GM12878 (cell line): ENCODE results near the gene AZGP1. TPM values are rescaled to one million over a fixed set of nuclear protein-coding genes. Genes with fewer than 3 reads are reported as not detected.

ENCODE experiments used
- ATAC-seq: fragments of 200-7000 bp; cut with Tn5 transposase; 3 replicates; pipeline ENCODE4 v1.9.1; 2020; ENCODE audit warnings: mild to moderate bottlenecking, moderate library complexity
- BruUV-seq: library from RNA; stranded (reverse); fragments of 400-500 nt; replicated peaks from 2 replicates; lab custom pipeline; 2021; lab: Mats Ljungman, UMichigan
- CTCF ChIA-PET: fragments of 300-600 bp; sonication (Branson Sonifier 250); formaldehyde crosslinking; extraction: SDS; loops from one replicate; lab custom pipeline; 2021; ENCODE audit warnings: inconsistent platforms; lab: Yijun Ruan, JAX
- POLR2A ChIA-PET: fragments of 350-600 bp; formaldehyde crosslinking; extraction: SDS; loops from one replicate; lab custom pipeline; 2021; ENCODE audit warnings: inconsistent platforms; lab: Charles Lee
- RAD21 ChIA-PET: fragments of 300-600 bp; sonication (Branson Sonifier 250); formaldehyde crosslinking; loops from one replicate; lab custom pipeline; 2023; ENCODE audit warnings: antibody characterized with exemption; ENCODE audit not compliant: unreplicated experiment; lab: Charles Lee
- SMC1A ChIA-PET: fragments of 300-600 bp; sonication (Branson Sonifier 250); formaldehyde crosslinking; loops from one replicate; lab custom pipeline; 2023; ENCODE audit not compliant: unreplicated experiment, uncharacterized antibody; lab: Charles Lee
- DNase-seq: peaks from one replicate; pipeline ENCODE4 v3.0.0-alpha.2; 2011; ENCODE audit warnings: low read depth, low spot score
- FAIRE-seq: peaks from 3 replicates; lab custom pipeline; 2011; peaks lifted over from hg19 to GRCh38; lab: Jason Lieb, UNC
- H2AFZ ChIP-seq: 2 replicates; pipeline ENCODE4 v1.6.0; 2011; ENCODE audit warnings: low read depth, low read length, control low read depth; ENCODE audit not compliant: control insufficient read depth
- H3K27ac ChIP-seq: 2 replicates; pipeline ENCODE4 v1.5.1; 2011; ENCODE audit warnings: control low read depth; ENCODE audit not compliant: control insufficient read depth, insufficient read depth
- H3K27me3 ChIP-seq, 2 experiments: replicated peaks in 1 of 2; 2 replicates each; pipeline versions ENCODE4 v1.6.0 to v1.6.1; 2011; ENCODE audit warnings: low read length in 1 of 2; ENCODE audit not compliant: control insufficient read depth in 2 of 2, insufficient read depth in 2 of 2
- H3K36me3 ChIP-seq, 2 experiments: 2 replicates each; pipeline ENCODE4 v1.5.1; 2011; ENCODE audit warnings: low read length in 1 of 2; ENCODE audit not compliant: control insufficient read depth in 2 of 2, insufficient read depth in 2 of 2
- H3K4me1 ChIP-seq: 2 replicates; pipeline ENCODE4 v1.6.1; 2011; ENCODE audit warnings: mild to moderate bottlenecking, low read length, moderate library complexity, mixed read lengths; ENCODE audit not compliant: control insufficient read depth, insufficient read depth
- H3K4me2 ChIP-seq: 2 replicates; pipeline ENCODE4 v1.6.0; 2011; ENCODE audit warnings: control low read depth; ENCODE audit not compliant: control insufficient read depth, insufficient read depth
- H3K4me3 ChIP-seq: fragments of 200-600 bp; sonication (generic); 2 replicates; pipeline ENCODE4 v1.5.1; 2016
- H3K79me2 ChIP-seq: 2 replicates; pipeline ENCODE4 v1.6.0; 2011; ENCODE audit warnings: low read length; ENCODE audit not compliant: control insufficient read depth, insufficient read depth
- H3K9ac ChIP-seq: 2 replicates; pipeline ENCODE4 v1.8.0; 2011; ENCODE audit warnings: low read length, control low read depth, mixed read lengths; ENCODE audit not compliant: control insufficient read depth, insufficient read depth
- H3K9me3 ChIP-seq: replicated peaks from 3 replicates; pipeline ENCODE4 v1.5.1; 2011; ENCODE audit warnings: mild to moderate bottlenecking, low read length; ENCODE audit not compliant: control insufficient read depth, insufficient read depth
- H4K20me1 ChIP-seq: 2 replicates; pipeline ENCODE4 v1.6.0; 2011; ENCODE audit not compliant: control insufficient read depth, insufficient read depth
- ATF2 ChIP-seq: IDR thresholded peaks from 2 replicates; pipeline ENCODE4 v1.6.1; 2012; ENCODE audit warnings: low read length, inconsistent platforms
- NR2C2 ChIP-seq: IDR thresholded peaks from 2 replicates; pipeline ENCODE4 v1.6.1; 2011; ENCODE audit warnings: borderline replicate concordance, low read depth; ENCODE audit not compliant: control insufficient read depth, insufficient read length
- RELA ChIP-seq: fragments of 450-650 bp; IDR thresholded peaks from 2 replicates; pipeline ENCODE4 v1.8.0; 2014; ENCODE audit warnings: borderline replicate concordance; ENCODE audit not compliant: partially characterized antibody
- RUNX3 ChIP-seq: IDR thresholded peaks from 2 replicates; pipeline ENCODE4 v1.6.1; 2012; ENCODE audit warnings: low read length, inconsistent platforms
- TAF1 ChIP-seq: IDR thresholded peaks from 2 replicates; pipeline ENCODE4 v1.6.1; 2011; ENCODE audit warnings: mild to moderate bottlenecking, low read depth, low read length, borderline replicate concordance
- WGBS: methylation state at CpG from one replicate; pipeline ENCODE4 v1.1.6; 2016; ENCODE audit warnings: low lambda C conversion rate; ENCODE audit not compliant: insufficient replicate concordance, insufficient coverage; ENCODE audit errors: missing lambda C conversion rate; 5-methylcytosine and 5-hydroxymethylcytosine counted together
- in situ Hi-C: fragments of 300-500 bp; cut with MboI; formaldehyde crosslinking; loops from 9 replicates; pipeline ENCODE4 v1.14.3; 2018; ENCODE audit warnings: mixed read lengths
- intact Hi-C: fragments of 100-400 bp; cut with micrococcal nuclease; formaldehyde crosslinking; loops from one replicate; pipeline ENCODE4 v1.14.2; 2022; ENCODE audit not compliant: unreplicated experiment
- polyA plus RNA-seq, 11 experiments: library from polyadenylated mRNA; depleted of rRNA in 4 of 11; unstranded in 6 of 11; stranded (reverse) in 5 of 11; fragments of >200 nt; fragmentation: Nextera tagmentation in 4 of 11; fragmentation: Illumina TruSeq in 1 of 11; extraction: Ambion mirVana in 4 of 11; extraction: Trizol in 1 of 11; gene quantifications; 1 replicate in 1 of 11; 2 replicates in 10 of 11; pipeline versions ENCODE4 v1.2.1 to v1.2.3, GENCODE V29; 2011 to 2016; ENCODE audit warnings: inconsistent platforms in 2 of 11, missing spikeins in 2 of 11, low read depth in 1 of 11
- total RNA-seq, 4 experiments: library from RNA; depleted of rRNA in 3 of 4; stranded (reverse); fragments of >200 nt in 3 of 4; fragmentation: Illumina TruSeq in 1 of 4; extraction: Trizol in 1 of 4; gene quantifications; 2 replicates each; pipeline versions ENCODE4 v1.2.1 to v1.2.3, GENCODE V29; 2013 to 2021
- TF ChIP-seq, protein P1 (sequence below): IDR thresholded peaks from 2 replicates; pipeline ENCODE4 v1.6.1; 2011; ENCODE audit warnings: low read depth, low read length, improper control_type of control experiment, borderline replicate concordance

The AZGP1 gene
- total and polyA plus RNA-seq, 10 of the 15 experiments (the other 5 are each of a cell fraction or from before 2014, with no cell fraction given): 0.18 to 0.64 (median 0.29) TPM; not detected in 5

GRCh38 chr7:99969298-99969697, 6.5 kb downstream of the AZGP1 start:
- Histone ChIP-seq H4K20me1 (no peaks in the 10 kb centered on the region), H3K4me1 (no peaks in the 10 kb centered on the region), H3K36me3 (no peaks in the 10 kb centered on the region), H3K4me2 (no peak overlapping the region), H3K27ac (no peak overlapping the region), H3K9me3 (no peaks in the 10 kb centered on the region), H3K4me3 (no peak overlapping the region), H3K79me2 (no peaks in the 10 kb centered on the region), H2AFZ (no peak overlapping the region), H3K9ac (no peak overlapping the region), H3K27me3 (no peaks in the 10 kb centered on the region)
- ChIA-PET RAD21 (no interaction called here), SMC1A (no interaction called here), CTCF (no interaction called here), POLR2A (no interaction called here)
- intact Hi-C loops: no loop called here
- TF ChIP-seq, protein P1, sequence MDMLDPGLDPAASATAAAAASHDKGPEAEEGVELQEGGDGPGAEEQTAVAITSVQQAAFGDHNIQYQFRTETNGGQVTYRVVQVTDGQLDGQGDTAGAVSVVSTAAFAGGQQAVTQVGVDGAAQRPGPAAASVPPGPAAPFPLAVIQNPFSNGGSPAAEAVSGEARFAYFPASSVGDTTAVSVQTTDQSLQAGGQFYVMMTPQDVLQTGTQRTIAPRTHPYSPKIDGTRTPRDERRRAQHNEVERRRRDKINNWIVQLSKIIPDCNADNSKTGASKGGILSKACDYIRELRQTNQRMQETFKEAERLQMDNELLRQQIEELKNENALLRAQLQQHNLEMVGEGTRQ: no peak
- TF ChIP-seq NR2C2 (no peak), ATF2 (no peak), RUNX3 (no peak), RELA (no peak), TAF1 (no peak)
- no peak for FAIRE-seq
- in situ Hi-C loops: no loop called here
- BruUV-seq: no TSS peak
- WGBS: 26% methylated on average over 3 of the region's 3 CpGs
- DNase-seq: no peak
- ATAC-seq: no peak
